MM.1S (cell line): Measurements from ENCODE around the gene IDH3A.

Source experiments
- CTCF ChIP-seq: fragments of 300-600 bp; sonication (generic); IDR thresholded peaks from 2 replicates; pipeline ENCODE4 v1.5.1; 2016; ENCODE audit warnings: antibody characterized with exemption, low read length, mixed read lengths
- EZH2 ChIP-seq: fragments of 300-600 bp; sonication (generic); optimal IDR thresholded peaks from 2 replicates; pipeline ENCODE3; 2017; ENCODE audit warnings: low read depth, mild to moderate bottlenecking, antibody characterized with exemption, low read length, mixed read lengths

GRCh38 chr15:78162038-78162437 is 12.9 kb downstream of the IDH3A start:
- TF ChIP-seq CTCF: no peak
- TF ChIP-seq EZH2: no peak
